ENCODE measurements around the gene RRP1B.

- TF ChIP-seq CREB1 (IDR thresholded peaks at IDR 0.05; ENCODE audit: low read depth) (no peak), NFIC (IDR thresholded peaks at IDR 0.05) (no peak), EGR1 (IDR thresholded peaks at IDR 0.05) (no peak), TCF12 (IDR thresholded peaks at IDR 0.05; ENCODE audit: low read depth) (no peak), EP300 (IDR thresholded peaks at IDR 0.05; ENCODE audit: borderline replicate concordance) (no peak), CEBPB (IDR thresholded peaks at IDR 0.05) (no peak), YY1 (IDR thresholded peaks at IDR 0.05; ENCODE audit: low read depth) (no peak), ZBTB7A (IDR thresholded peaks at IDR 0.05; ENCODE audit: low read depth) (no peak), RAD21 (IDR thresholded peaks at IDR 0.05; ENCODE audit: low read depth) (no peak), TEAD4 (IDR thresholded peaks at IDR 0.05) (no peak), FOXM1 (IDR thresholded peaks at IDR 0.05; ENCODE audit: borderline replicate concordance, low read depth) (no peak), TAF1 (IDR thresholded peaks at IDR 0.05; ENCODE audit: low read depth) (no peak)
- TF ChIP-seq, protein P1, sequence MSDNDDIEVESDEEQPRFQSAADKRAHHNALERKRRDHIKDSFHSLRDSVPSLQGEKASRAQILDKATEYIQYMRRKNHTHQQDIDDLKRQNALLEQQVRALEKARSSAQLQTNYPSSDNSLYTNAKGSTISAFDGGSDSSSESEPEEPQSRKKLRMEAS (IDR thresholded peaks at IDR 0.05) = no peak
Observed at GRCh38 chr21:43665879-43666278, 6.5 kb downstream of the RRP1B start.
